Astrocyte of the spinal cord (primary cell): ENCODE data around the gene PLEKHA7.

Experiments
- DNase-seq: peaks from one replicate; pipeline ENCODE4 v3.0.0; 2011; ENCODE audit warnings: low read depth, low spot score
- H3K4me3 ChIP-seq: 2 replicates; pipeline ENCODE4 v1.5.1; 2011; ENCODE audit warnings: low read depth, mild to moderate bottlenecking, low read length, moderate library complexity
- in situ Hi-C: cut with HindIII; loops from 2 replicates; pipeline ENCODE4 v1.10.0; 2017; ENCODE audit warnings: low sequenced_read_pairs
- TF ChIP-seq, protein P1 (sequence below): IDR thresholded peaks from 2 replicates; pipeline ENCODE4 v1.5.1; 2012; ENCODE audit warnings: low read depth, mild to moderate bottlenecking, low read length, inconsistent platforms

The PLEKHA7 gene

GRCh38 chr11:16860617-16861016, 153.6 kb downstream of the PLEKHA7 start:
- no peak for DNase-seq
- in situ Hi-C loops: no loop called here
- TF ChIP-seq, protein P1, sequence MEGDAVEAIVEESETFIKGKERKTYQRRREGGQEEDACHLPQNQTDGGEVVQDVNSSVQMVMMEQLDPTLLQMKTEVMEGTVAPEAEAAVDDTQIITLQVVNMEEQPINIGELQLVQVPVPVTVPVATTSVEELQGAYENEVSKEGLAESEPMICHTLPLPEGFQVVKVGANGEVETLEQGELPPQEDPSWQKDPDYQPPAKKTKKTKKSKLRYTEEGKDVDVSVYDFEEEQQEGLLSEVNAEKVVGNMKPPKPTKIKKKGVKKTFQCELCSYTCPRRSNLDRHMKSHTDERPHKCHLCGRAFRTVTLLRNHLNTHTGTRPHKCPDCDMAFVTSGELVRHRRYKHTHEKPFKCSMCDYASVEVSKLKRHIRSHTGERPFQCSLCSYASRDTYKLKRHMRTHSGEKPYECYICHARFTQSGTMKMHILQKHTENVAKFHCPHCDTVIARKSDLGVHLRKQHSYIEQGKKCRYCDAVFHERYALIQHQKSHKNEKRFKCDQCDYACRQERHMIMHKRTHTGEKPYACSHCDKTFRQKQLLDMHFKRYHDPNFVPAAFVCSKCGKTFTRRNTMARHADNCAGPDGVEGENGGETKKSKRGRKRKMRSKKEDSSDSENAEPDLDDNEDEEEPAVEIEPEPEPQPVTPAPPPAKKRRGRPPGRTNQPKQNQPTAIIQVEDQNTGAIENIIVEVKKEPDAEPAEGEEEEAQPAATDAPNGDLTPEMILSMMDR: no peak
- H3K4me3 ChIP-seq: no peak overlapping the region

GRCh38 chr11:16859651-16860050, 154.6 kb downstream of the PLEKHA7 start:
- in situ Hi-C loops: no loop called here
- no peak overlapping the region for H3K4me3 ChIP-seq
- TF ChIP-seq, protein P1: no peak
- no peak for DNase-seq

DNA sequence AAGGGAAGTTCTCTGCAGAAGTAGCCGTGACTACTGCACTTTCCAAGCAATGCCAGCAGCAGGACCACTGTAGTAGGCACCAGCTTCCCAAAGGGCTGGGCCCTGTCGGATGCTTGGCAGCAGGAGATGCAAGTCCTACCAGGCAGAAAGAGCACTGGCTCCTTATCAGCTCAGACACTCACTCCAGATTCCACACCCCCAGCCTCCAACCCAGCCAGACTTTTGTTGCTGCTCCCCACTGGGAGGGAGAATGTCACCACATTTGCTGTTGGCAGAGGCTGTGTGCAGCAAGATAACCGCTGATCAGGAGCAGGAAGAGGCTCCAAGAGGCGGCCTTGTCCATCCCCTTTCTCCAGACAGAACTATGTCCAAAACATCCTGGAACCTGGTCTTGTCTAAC, 157.0 kb downstream of the PLEKHA7 start:
- DNase-seq: no peak
- H3K4me3 ChIP-seq: no peak overlapping the region
- TF ChIP-seq, protein P1: no peak
- in situ Hi-C loops: no loop called here

DNA sequence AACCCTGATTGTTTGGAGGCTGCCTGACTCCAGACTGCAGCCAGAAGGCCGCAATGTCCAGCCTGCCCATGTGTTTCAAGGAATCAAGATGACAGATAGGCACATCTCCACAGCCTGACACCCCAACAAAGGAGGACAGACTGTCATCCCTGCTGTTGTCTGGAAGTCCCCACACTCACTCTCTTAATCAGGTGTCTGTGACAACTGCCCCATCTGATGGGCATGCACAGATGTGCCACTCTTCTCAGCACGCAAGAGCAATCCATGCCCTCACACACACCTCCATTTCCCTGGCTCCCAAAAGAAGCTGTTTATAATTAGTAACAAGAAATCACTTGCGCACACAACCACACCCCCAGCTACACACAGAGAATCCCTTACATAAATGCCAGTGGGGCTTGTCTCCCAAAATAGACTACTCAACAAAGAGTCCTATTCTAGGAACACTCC, 158.2 kb downstream of the PLEKHA7 start:
- in situ Hi-C loops: no loop called here
- no peak for DNase-seq
- no peak overlapping the region for H3K4me3 ChIP-seq
- TF ChIP-seq, protein P1: no peak

DNA sequence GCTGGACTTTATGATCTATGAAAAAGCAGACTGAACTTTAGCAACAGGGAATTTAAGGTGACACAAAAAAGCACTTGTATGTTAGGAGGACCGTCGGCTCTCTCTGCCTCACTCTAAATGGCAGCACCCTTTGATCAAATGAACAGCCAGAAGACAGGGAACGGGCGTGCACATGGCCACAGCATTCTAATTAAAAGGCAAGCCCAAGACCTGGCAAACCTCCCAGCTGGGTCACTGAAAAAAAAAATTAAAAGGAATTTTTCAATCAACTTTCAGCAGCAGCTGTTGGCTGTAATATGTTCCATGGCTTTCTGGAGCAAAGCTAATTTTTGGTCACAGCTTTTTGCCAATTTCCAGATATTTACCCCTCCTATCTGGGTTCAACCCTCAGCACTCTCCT, 159.2 kb downstream of the PLEKHA7 start:
- no peak overlapping the region for H3K4me3 ChIP-seq
- in situ Hi-C loops: no loop called here
- TF ChIP-seq, protein P1: no peak
- DNase-seq: no peak

GRCh38 chr11:16853859-16854258, 160.4 kb downstream of the PLEKHA7 start:
- no peak overlapping the region for H3K4me3 ChIP-seq
- no peak for DNase-seq
- in situ Hi-C loops: no loop called here
- TF ChIP-seq, protein P1: no peak

GRCh38 chr11:16853266-16853665, 160.9 kb downstream of the PLEKHA7 start:
- TF ChIP-seq, protein P1: no peak

More at GRCh38 chr11:16853266-16853665, 160.9 kb downstream of the PLEKHA7 start:
- in situ Hi-C loops: no loop called here
- no peak overlapping the region for H3K4me3 ChIP-seq
- DNase-seq: no peak
